HG02623 (cell line): ENCODE data around the gene ZFAND3.

Experiments
- ATAC-seq: cut with Tn5 transposase; IDR thresholded peaks from one replicate; pipeline ENCODE4 v1.9.1; 2021; ENCODE audit warnings: moderate library complexity; ENCODE audit not compliant: unreplicated experiment

ZFAND3 gene

GRCh38 chr6:37965964-37966676 is 146.6 kb downstream of the ZFAND3 start:
- ATAC-seq: peak; percentile 70

GRCh38 chr6:37966801-37967200 is 147.3 kb downstream of the ZFAND3 start:
- ATAC-seq: no peak

- ATAC-seq: no peak
Observed at GRCh38 chr6:37967651-37968050, 148.1 kb downstream of the ZFAND3 start.

GRCh38 chr6:37971266-37971665 is 151.7 kb downstream of the ZFAND3 start:
- ATAC-seq: no peak

GRCh38 chr6:37971711-37972390 is 152.3 kb downstream of the ZFAND3 start:
- ATAC-seq: no peak

- no peak for ATAC-seq
Observed at GRCh38 chr6:37972994-37973757, 153.6 kb downstream of the ZFAND3 start.

GRCh38 chr6:37974381-37974780 is 154.9 kb downstream of the ZFAND3 start:
- no peak for ATAC-seq

GRCh38 chr6:37974943-37975342 is 155.4 kb downstream of the ZFAND3 start:
- no peak for ATAC-seq

- ATAC-seq: no peak
Observed at GRCh38 chr6:37977715-37978114, 158.2 kb downstream of the ZFAND3 start.

GRCh38 chr6:37979392-37980221 is 160.1 kb downstream of the ZFAND3 start:
- ATAC-seq: no peak

- ATAC-seq: no peak
Observed at GRCh38 chr6:37980222-37980595, 160.7 kb downstream of the ZFAND3 start.

- ATAC-seq: no peak
Observed at GRCh38 chr6:37981626-37982025, 162.1 kb downstream of the ZFAND3 start.

GRCh38 chr6:37982317-37982716 is 162.8 kb downstream of the ZFAND3 start:
- no peak for ATAC-seq

- no peak for ATAC-seq
Observed at GRCh38 chr6:37983720-37984501, 164.4 kb downstream of the ZFAND3 start.

GRCh38 chr6:37984578-37984977 is 165.1 kb downstream of the ZFAND3 start:
- ATAC-seq: no peak

- no peak for ATAC-seq
Observed at GRCh38 chr6:37985355-37985754, 165.8 kb downstream of the ZFAND3 start.

GRCh38 chr6:37987018-37987417 is 167.5 kb downstream of the ZFAND3 start:
- ATAC-seq: no peak

- no peak for ATAC-seq
Observed at GRCh38 chr6:37987559-37987958, 168.0 kb downstream of the ZFAND3 start.

- ATAC-seq: no peak
Observed at GRCh38 chr6:37988127-37988526, 168.6 kb downstream of the ZFAND3 start.

GRCh38 chr6:37988696-37989095 is 169.2 kb downstream of the ZFAND3 start:
- no peak for ATAC-seq
